ENCODE results near the gene RNU6-9. TPM values are rescaled to one million over a fixed set of nuclear protein-coding genes. Genes with fewer than 3 reads are reported as not detected.

Gene RNU6-9
- total RNA-seq, 6 experiments from 2014 or later, result not detected

DNA sequence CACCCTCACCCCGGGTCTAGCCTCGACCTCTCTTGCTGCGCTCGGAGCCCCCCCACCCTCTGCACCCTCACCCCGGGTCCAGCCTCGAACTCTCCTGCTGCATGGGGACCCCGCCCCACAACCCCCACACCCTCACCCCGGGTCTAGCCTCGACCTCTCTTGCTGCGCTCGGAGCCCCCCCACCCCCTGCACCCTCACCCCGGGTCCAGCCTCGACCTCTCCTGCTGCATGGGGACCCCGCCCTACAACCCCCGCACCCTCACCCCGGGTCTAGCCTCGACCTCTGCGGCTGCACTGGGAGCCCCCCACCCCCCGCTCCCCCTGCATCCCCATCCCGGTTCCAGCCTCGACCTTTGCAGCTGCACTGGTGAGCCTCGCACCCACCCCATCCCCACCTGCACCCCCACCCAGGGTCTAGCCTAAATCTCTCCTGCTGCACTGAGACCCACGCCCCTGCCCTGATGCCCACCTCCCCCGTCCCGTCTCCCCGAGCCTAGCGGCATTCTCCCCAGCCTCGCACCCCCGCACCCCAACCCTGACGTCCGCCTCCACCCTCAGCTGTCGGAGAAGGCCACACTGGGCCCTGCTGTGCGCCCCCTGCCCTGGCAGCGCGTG is 32.0 kb upstream of the RNU6-9 start:
- Histone ChIP-seq H3K27ac (no peak overlapping the region), H3K27me3 (no peaks in the 10 kb centered on the region), H3K4me3 (no peak overlapping the region), H3K36me3 (no peaks in the 10 kb centered on the region), H3K4me1 (no peaks in the 10 kb centered on the region), H3K9me3 (no peaks in the 10 kb centered on the region)
- TF ChIP-seq, protein P1, sequence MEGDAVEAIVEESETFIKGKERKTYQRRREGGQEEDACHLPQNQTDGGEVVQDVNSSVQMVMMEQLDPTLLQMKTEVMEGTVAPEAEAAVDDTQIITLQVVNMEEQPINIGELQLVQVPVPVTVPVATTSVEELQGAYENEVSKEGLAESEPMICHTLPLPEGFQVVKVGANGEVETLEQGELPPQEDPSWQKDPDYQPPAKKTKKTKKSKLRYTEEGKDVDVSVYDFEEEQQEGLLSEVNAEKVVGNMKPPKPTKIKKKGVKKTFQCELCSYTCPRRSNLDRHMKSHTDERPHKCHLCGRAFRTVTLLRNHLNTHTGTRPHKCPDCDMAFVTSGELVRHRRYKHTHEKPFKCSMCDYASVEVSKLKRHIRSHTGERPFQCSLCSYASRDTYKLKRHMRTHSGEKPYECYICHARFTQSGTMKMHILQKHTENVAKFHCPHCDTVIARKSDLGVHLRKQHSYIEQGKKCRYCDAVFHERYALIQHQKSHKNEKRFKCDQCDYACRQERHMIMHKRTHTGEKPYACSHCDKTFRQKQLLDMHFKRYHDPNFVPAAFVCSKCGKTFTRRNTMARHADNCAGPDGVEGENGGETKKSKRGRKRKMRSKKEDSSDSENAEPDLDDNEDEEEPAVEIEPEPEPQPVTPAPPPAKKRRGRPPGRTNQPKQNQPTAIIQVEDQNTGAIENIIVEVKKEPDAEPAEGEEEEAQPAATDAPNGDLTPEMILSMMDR (IDR thresholded peaks at IDR 0.05), result no peak
- DNase-seq (peak in 1 of 3 donors; percentile 46), ATAC-seq (no peak)
- WGBS (ENCODE audit: insufficient coverage, low coverage, low lambda C conversion rate, missing lambda C conversion rate), result 63% methylated on average over 15 of the region's 35 CpGs
- intact Hi-C loops (cut with DNase I), result loop anchor here (5.0 to 10.0 kb wide), 2 partner anchors 56 to 96 kb away; partner anchors contain the start of gene KISS1R (in 1 of the 2)

DNA sequence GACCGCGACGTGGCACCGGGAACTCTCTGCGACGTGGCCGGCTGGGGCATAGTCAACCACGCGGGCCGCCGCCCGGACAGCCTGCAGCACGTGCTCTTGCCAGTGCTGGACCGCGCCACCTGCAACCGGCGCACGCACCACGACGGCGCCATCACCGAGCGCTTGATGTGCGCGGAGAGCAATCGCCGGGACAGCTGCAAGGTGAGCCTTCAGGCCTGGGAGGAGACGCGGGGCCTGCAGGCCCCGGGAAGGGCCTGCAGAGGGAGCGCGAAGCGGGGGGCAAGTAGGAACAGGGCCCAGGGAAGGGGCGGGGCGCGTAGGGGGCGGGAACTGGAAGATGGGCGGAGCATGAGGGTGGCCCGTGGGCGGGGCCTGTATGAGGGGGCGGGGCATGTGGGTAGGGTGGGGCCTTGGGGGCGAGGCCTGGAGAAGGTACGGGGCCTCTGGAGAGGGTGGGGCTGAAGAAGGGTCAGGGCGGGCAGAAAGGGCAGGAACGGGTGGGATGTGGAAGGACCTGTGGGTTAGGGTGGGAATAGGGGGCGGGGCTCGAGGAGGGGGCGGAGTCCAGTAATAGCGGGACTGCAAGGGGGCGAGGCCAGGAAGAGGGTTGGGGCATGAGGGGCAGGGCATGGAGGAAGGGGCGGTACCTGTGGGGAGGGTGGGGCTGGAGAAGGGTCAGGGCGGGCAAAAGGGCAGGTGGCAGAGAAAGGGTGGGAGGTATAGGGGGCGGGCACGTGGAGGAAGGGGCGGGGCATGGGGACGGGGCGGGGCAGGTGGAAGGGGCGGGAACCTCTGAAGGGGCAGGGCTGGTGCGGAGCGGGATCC is 31.3 kb upstream of the RNU6-9 start:
- Histone ChIP-seq H3K9me3 (no peaks in the 10 kb centered on the region), H3K27me3 (no peaks in the 10 kb centered on the region), H3K27ac (no peak overlapping the region), H3K36me3 (no peaks in the 10 kb centered on the region), H3K4me1 (no peaks in the 10 kb centered on the region), H3K4me3 (no peak overlapping the region)
- intact Hi-C loops (cut with DNase I), result loop anchor here (5.0 to 10.0 kb wide), 2 partner anchors 55 to 97 kb away; partner anchors contain the start of gene KISS1R (in 1 of the 2)
- peak in 1 of 3 donors; percentile 69 for DNase-seq
- no peak for TF ChIP-seq POLR2A (IDR thresholded peaks at IDR 0.05)
- TF ChIP-seq, protein P1 (IDR thresholded peaks at IDR 0.05), result no peak
- WGBS (ENCODE audit: insufficient coverage, low coverage, low lambda C conversion rate, missing lambda C conversion rate), result 20% methylated on average over 36 of the region's 60 CpGs
- ATAC-seq, result peak; percentile 21 to 45 (median 35)

DNA sequence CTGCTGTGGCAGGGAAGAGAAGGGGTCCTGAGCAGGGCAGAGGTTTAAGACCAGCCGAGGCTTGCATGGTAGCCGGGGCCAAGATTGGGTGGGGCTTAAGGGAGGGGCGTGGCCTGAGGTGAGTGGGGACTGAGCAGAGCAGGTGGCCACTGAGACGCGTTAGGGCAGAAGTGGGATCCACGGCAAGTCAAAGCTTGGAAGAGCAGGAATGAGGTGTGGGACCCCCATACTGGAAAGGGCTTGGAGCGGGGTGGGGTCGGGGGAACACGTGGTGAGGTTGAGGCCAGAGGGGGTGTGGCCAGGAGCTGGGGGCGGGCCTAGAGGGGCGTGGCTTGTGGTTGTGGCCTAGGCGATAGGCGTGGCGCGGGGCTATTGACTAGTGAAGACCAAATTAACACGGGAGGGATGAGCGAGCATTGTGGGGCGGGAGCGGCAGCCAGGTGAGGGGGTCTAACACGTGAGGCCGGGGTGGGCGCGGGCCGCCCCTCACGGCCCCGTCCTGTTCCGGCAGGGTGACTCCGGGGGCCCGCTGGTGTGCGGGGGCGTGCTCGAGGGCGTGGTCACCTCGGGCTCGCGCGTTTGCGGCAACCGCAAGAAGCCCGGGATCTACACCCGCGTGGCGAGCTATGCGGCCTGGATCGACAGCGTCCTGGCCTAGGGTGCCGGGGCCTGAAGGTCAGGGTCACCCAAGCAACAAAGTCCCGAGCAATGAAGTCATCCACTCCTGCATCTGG is 30.5 kb upstream of the RNU6-9 start:
- Histone ChIP-seq H3K9me3 (no peaks in the 10 kb centered on the region), H3K4me3 (no peak overlapping the region), H3K27ac (no peak overlapping the region), H3K4me1 (no peaks in the 10 kb centered on the region), H3K36me3 (peaks cover 0 to 1% (median 0%) of the 10 kb centered on the region in 4 donors), H3K27me3 (no peaks in the 10 kb centered on the region)
- TF ChIP-seq, protein P1 (IDR thresholded peaks at IDR 0.05), result no peak
- no peak for TF ChIP-seq POLR2A (IDR thresholded peaks at IDR 0.05)
- DNase-seq, result peak in 2 of 3 donors; percentile 65 to 73
- intact Hi-C loops (cut with DNase I), result loop anchor here (5.0 to 10.0 kb wide), 2 partner anchors 55 to 98 kb away; partner anchors contain the start of gene KISS1R (in 1 of the 2)
- WGBS (ENCODE audit: insufficient coverage, low coverage, low lambda C conversion rate, missing lambda C conversion rate), result 5% methylated on average over 17 of the region's 48 CpGs
- peak; percentile 20 to 43 (median 32) for ATAC-seq

DNA sequence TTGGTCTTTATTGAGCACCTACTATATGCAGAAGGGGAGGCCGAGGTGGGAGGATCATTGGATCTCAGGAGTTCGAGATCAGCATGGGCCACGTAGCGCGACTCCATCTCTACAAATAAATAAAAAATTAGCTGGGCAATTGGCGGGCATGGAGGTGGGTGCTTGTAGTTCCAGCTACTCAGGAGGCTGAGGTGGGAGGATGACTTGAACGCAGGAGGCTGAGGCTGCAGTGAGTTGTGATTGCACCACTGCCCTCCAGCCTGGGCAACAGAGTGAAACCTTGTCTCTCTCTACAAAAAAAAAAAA is 30.0 kb upstream of the RNU6-9 start:
- no peaks in the 10 kb centered on the region for H3K27me3 ChIP-seq
- DNase-seq (no peak), ATAC-seq (no peak)
- no peak overlapping the region for H3K4me3 ChIP-seq
- no peaks in the 10 kb centered on the region for H3K9me3 ChIP-seq
- 59% methylated on average over 7 of the region's 7 CpGs for WGBS (ENCODE audit: insufficient coverage, low coverage, low lambda C conversion rate, missing lambda C conversion rate)
- no peaks in the 10 kb centered on the region for H3K4me1 ChIP-seq
- intact Hi-C loops (cut with DNase I), result loop anchor here (5.0 to 10.0 kb wide), 2 partner anchors 54 to 98 kb away; partner anchors contain the start of gene KISS1R (in 1 of the 2)
- no peak overlapping the region for H3K27ac ChIP-seq
- TF ChIP-seq, protein P1 (IDR thresholded peaks at IDR 0.05), result no peak
- no peak for TF ChIP-seq POLR2A (IDR thresholded peaks at IDR 0.05)
- peaks cover 0 to 6% (median 0%) of the 10 kb centered on the region in 4 donors for H3K36me3 ChIP-seq
